DND-41 (cell line): ENCODE data around the gene OR2A2.

Source experiments
- EZH2 ChIP-seq: IDR thresholded peaks from 3 replicates; pipeline ENCODE4 v1.6.1; 2012; ENCODE audit warnings: borderline replicate concordance, low read depth, mild to moderate bottlenecking, moderate library complexity, low read length, inconsistent platforms; ENCODE audit not compliant: severe bottlenecking
- TF ChIP-seq, protein P1 (sequence below): IDR thresholded peaks from 2 replicates; pipeline ENCODE4 v1.5.1; 2012; ENCODE audit warnings: borderline replicate concordance, low read length, moderate library complexity, mild to moderate bottlenecking; ENCODE audit not compliant: poor library complexity, severe bottlenecking; ENCODE audit errors: extremely low read depth

- TF ChIP-seq, protein P1, sequence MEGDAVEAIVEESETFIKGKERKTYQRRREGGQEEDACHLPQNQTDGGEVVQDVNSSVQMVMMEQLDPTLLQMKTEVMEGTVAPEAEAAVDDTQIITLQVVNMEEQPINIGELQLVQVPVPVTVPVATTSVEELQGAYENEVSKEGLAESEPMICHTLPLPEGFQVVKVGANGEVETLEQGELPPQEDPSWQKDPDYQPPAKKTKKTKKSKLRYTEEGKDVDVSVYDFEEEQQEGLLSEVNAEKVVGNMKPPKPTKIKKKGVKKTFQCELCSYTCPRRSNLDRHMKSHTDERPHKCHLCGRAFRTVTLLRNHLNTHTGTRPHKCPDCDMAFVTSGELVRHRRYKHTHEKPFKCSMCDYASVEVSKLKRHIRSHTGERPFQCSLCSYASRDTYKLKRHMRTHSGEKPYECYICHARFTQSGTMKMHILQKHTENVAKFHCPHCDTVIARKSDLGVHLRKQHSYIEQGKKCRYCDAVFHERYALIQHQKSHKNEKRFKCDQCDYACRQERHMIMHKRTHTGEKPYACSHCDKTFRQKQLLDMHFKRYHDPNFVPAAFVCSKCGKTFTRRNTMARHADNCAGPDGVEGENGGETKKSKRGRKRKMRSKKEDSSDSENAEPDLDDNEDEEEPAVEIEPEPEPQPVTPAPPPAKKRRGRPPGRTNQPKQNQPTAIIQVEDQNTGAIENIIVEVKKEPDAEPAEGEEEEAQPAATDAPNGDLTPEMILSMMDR, result no peak
- no peak for TF ChIP-seq EZH2
Observed at GRCh38 chr7:144137501-144137900, 28.1 kb downstream of the OR2A2 start.
